SHP77 (cell line): Measurements from ENCODE around the gene TDRD7.

Experiments
- DNase-seq, 2 experiments: peaks; one replicate each; lab custom pipeline; 2025; lab: John Stamatoyannopoulos, UW

The TDRD7 gene, protein sequence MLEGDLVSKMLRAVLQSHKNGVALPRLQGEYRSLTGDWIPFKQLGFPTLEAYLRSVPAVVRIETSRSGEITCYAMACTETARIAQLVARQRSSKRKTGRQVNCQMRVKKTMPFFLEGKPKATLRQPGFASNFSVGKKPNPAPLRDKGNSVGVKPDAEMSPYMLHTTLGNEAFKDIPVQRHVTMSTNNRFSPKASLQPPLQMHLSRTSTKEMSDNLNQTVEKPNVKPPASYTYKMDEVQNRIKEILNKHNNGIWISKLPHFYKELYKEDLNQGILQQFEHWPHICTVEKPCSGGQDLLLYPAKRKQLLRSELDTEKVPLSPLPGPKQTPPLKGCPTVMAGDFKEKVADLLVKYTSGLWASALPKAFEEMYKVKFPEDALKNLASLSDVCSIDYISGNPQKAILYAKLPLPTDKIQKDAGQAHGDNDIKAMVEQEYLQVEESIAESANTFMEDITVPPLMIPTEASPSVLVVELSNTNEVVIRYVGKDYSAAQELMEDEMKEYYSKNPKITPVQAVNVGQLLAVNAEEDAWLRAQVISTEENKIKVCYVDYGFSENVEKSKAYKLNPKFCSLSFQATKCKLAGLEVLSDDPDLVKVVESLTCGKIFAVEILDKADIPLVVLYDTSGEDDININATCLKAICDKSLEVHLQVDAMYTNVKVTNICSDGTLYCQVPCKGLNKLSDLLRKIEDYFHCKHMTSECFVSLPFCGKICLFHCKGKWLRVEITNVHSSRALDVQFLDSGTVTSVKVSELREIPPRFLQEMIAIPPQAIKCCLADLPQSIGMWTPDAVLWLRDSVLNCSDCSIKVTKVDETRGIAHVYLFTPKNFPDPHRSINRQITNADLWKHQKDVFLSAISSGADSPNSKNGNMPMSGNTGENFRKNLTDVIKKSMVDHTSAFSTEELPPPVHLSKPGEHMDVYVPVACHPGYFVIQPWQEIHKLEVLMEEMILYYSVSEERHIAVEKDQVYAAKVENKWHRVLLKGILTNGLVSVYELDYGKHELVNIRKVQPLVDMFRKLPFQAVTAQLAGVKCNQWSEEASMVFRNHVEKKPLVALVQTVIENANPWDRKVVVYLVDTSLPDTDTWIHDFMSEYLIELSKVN

DNA sequence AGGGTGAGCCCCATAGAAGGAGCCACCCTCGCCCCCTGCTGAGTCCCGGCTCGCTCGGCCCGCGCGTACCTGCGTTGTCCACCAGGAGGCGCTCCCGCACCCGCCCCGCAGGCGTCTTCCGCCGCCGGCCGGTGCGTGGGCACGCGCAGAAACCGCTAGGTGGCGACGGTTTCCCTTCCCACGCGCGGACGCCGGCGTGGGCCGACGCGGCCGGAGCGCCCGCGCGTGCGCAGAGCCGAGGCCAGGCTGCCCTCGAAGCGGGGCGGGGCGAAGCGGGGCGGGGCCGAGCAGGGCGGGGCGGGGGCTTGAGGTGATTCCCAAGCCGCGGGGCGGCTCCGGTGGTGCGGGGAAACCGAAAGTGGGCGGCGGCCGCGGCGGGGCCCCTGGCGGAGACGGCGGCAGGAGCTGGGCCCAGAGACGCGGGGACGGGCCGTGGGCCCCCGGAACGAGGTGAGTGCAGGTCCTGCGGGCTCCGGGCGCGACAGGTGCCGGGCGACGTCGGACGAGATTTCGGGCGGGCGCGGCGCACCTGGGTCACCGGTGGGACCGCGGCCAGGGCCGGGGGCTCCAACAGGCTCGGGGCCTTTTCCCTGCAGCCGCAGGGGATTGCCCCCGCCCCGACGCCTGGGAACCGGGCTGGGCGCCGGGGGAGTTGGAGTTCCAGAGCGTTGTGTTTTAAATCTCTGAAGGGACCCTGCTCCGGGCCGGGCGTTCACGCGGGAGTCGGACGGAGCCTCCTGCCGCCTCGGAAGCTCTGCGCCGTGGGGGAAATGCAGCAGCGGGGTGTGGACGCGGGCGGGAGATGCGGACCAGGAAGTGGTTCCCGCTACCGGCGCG, at the start of gene TDRD7:
Gene TDRD7 (plus strand): TSS at position 308 of the 837 bp plus-strand sequence. CDS start 16,370 bp downstream, outside the sequence.
- DNase-seq = peak; percentile 50 to 57

- no peak for DNase-seq
Measured at GRCh38 chr9:97362777-97363545, 48.9 kb upstream of the TDRD7 start.

GRCh38 chr9:97363661-97364299, 48.1 kb upstream of the TDRD7 start:
- DNase-seq = no peak

DNA sequence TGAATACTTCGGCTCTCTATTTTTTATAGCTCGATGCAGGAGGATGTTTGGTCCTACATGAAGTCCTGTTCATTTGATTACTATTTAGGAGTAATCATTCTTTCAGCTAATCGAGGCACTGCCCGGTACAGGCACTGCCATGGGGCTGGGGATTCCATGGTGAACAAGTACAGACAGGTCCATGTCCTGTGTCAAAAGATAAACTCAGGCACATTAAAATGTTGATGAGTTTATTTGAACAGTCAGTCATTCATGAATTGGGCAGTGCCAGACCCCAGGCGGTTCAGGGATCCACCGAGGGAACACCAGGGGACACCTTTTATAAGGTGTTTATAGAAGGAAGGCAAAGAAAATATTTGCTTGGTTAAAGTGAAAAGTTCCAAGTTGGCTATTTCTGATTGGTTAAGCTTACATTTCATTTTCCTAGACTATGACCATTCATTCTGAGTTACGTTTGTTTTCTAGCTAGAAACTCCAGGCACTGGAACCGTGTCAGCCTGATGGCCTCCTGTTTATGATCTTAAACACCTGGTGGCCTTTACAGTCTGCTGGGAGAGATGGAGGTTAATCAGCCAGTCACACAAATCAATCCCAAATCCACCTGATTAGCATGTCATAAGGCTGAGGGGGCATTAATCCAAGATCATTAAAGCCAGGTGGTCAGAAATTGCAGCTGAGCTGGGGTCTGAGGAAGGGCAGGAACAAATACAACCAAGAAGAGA, 47.0 kb upstream of the TDRD7 start:
- DNase-seq = no peak

DNA sequence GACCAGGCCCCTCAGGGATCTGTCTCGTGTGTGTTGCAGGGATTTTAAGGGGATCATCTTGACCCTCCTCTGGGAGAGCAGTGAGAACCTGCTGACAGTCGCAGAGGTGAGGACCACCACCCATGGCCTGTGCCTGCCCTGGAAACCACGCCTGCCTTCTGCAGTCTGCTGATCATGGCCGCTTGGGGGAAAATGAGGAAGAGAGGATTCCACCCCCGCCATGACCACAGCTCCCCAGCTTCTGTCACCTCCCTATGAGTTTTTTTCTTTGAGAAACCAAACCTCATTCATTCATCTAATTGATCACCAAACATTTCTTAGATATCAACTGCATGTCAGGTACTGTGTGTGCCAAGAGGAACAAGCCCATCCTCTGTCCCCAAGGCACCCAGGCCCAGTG, 46.3 kb upstream of the TDRD7 start:
- no peak for DNase-seq

DNA sequence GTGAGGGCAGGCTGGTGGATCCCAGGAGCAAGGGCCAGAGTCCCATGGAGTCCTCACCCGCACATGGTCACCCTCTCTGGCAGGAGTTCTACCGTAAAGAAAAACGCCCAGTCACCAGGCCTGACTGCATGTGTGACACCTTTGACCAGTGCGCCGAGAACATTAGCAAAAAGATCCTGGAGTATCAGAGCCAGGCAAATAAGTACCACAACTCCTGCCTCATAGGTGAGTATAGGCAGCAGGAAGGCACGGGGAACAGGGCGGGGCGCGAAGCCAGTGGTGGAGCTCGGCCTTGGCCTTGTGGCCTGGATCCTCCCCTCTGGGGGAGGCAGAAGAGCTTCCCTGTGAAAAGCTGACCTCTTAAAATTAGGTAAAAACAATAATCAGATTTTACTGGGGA, 45.4 kb upstream of the TDRD7 start:
- no peak for DNase-seq

GRCh38 chr9:97366889-97367288, 45.0 kb upstream of the TDRD7 start:
- DNase-seq = no peak

GRCh38 chr9:97367729-97368128, 44.2 kb upstream of the TDRD7 start:
- no peak for DNase-seq

- DNase-seq = no peak
Measured at GRCh38 chr9:97368964-97369363, 42.9 kb upstream of the TDRD7 start.

DNA sequence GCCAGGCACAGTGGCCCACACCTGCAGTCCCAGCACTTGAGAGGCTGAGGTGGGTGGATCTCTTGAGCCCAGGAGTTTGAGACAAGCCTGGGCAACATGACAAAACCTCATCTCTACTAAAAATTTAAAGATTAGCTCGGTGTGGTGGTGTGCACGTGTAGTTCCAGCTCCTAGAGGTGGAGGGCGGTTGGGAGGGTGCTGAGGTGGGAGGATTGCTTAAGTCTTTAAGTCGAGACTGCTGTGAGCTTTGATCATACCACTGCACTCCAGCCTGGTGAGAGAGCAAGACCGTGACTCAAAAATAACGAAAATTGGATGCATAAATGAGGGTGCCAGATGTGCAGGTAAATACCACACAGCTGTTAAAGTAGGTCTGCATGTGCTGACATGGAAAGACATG, 39.3 kb upstream of the TDRD7 start:
- no peak for DNase-seq

GRCh38 chr9:97373331-97373730, 38.6 kb upstream of the TDRD7 start:
- no peak for DNase-seq

DNA sequence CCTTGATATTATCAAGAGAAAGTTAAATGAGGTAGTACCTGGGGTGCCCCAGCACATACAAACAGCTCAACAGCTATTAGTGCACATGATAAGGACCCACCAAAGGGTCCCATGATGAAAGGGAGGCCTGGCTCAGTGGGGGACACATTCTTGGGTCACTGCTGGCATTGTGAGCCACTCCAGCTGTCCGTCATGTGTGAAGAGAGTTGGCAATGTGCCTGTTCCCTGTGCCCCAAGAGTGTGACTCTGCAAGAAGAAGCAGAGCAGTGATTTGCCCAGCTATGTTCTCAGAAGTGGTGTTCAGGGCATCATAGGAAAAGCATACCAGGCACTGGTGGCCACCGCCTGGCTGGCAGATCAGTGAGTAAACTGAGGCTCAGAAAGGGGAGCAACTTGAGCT, 37.1 kb upstream of the TDRD7 start:
- no peak for DNase-seq

DNA sequence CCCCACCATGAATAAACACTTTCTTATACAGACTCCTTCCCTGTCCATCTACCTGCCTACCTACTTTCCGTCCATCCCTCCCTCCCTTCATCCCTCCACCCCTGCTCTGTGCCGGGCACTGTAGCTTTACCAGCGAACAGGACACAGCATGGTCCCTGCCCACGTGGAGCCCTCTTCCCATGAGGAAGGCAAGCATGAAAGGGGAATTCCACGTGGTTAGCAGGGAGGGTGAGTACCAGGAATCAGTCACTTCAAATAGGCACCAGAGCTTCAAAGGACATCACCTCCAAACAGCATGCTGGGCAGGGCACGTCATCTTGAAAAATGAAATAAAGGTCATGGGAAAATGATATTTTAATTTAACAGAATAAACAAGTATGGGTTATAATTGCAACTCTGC, 35.0 kb upstream of the TDRD7 start:
- no peak for DNase-seq

- no peak for DNase-seq
Measured at GRCh38 chr9:97382099-97382718, 29.7 kb upstream of the TDRD7 start.

DNA sequence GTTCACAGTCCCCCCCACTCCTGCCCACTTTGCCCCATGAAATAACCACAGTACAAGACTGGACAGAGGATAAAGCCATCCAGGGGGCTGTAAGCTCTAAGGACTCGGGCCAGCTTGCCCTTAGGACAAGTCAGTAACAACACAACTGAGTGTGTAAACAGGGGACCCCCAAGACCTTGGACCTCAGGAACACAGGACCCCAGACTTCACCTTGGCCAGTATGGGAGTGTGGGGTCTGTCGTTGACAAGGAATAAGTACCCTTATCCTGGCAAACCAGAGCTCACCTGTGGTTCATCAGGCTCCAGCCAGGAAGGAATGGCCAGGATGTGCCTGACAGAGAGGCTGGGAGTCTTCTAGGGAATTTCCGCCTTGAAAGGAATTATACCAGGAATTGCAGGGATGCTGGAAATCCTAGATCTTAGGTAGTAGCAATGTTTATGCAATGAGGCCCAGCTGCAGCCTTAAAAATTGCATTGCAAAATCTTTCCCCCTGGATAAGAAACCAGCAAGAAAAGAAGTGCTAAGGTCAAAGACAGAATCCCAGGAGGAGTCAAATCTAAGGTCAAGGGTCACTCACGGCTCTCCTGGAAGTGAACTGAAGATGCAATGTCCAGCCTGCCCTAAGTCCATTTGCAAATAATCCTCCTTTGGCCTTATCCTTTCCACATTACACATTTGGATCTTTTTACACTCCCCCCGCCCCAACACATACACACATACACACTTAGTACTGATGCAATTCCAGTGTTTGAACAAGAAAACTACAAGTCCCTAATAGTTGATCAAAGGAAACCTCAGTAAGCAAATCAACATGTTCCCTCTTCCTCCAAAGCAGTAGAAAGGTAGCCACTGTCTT, 27.3 kb upstream of the TDRD7 start:
- DNase-seq = no peak

DNA sequence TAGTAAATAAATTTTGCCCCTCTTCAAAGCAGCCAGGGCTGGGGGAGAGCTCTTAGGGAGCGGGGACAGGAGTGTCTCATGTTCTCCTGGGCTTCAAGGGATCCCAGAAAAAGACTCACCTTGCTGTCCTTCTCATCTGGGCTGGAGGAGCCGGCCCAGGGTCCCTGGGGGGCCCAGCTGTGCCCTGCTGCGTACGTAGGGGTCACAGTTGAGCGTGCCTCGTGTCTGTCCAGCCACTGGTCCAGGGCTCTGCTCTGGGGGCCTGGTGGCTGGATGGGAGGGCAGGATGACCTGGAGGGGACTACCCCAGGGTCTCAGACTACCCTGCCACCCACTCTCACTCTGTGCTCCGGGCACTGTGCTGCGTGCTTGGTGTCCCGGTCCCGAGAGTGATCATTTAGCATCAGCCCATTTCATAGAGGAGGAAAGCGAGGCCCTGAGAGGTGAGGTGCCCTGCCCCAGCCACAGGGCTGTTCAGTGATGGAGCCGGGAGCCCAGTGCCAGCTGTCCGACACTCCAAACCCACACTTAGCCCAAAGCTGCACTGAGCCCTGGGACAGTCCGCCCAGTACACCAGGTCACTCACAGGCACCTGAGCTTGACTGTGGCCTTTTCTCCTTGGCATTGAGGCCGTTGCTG, 26.2 kb upstream of the TDRD7 start:
- no peak for DNase-seq

DNA sequence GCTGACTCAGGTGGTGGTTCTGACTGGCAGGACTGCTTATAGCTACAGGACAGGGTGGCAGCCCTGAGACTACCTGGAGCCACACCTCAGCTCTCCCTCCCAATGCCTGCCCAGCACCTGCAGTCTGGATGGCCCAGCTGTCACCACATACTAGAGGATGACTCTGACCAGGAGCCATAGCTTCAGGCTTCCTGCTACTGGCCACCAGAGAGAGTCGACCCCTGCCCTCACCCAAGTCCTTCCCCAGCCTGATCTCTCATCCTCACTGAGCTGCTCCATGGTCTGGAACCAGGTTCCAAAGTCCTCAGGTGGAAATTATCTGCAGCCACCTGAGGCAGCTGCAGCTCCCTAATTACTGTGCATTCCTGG, 25.6 kb upstream of the TDRD7 start:
- DNase-seq = no peak
